Liver (tissue), 9 donors: ENCODE results near the gene UBASH3B. TPM values are rescaled to one million over a fixed set of nuclear protein-coding genes. Genes with fewer than 3 reads are reported as not detected.

Experiments used
- DNase-seq: peaks from one replicate; pipeline ENCODE4 v3.0.0-alpha.2; 2017; ENCODE audit warnings: low spot score
- H3K27ac ChIP-seq, 2 donors: one replicate each; pipeline ENCODE4 v1.7.0; 2013; ENCODE audit warnings: inconsistent platforms in 2 of 2, low read length in 2 of 2, control low read depth in 1 of 2, low read depth in 1 of 2, mild to moderate bottlenecking in 1 of 2
- H3K27me3 ChIP-seq, 4 donors: one replicate each; pipeline versions ENCODE4 v1.6.1 to v1.7.0; 2013; ENCODE audit warnings: low read length in 3 of 4, inconsistent platforms in 1 of 4, mild to moderate bottlenecking in 1 of 4, moderate library complexity in 1 of 4; ENCODE audit not compliant: control insufficient read depth in 4 of 4, insufficient read depth in 4 of 4
- H3K36me3 ChIP-seq, 4 donors: one replicate each; pipeline versions ENCODE4 v1.6.1 to v1.7.0; 2013; ENCODE audit warnings: low read length in 3 of 4, mild to moderate bottlenecking in 3 of 4, low read depth in 1 of 4, moderate library complexity in 1 of 4; ENCODE audit not compliant: control insufficient read depth in 4 of 4, insufficient read depth in 3 of 4
- H3K4me1 ChIP-seq, 4 donors: one replicate each; pipeline versions ENCODE4 v1.6.1 to v1.7.0; 2013; ENCODE audit warnings: low read length in 3 of 4, mild to moderate bottlenecking in 3 of 4, moderate library complexity in 1 of 4; ENCODE audit not compliant: control insufficient read depth in 4 of 4, insufficient read depth in 4 of 4
- H3K4me3 ChIP-seq, 3 donors: one replicate each; pipeline versions ENCODE4 v1.6.1 to v1.7.0; 2013; ENCODE audit warnings: low read length in 3 of 3, control low read depth in 1 of 3, low read depth in 1 of 3, mild to moderate bottlenecking in 1 of 3
- H3K9ac ChIP-seq, 2 donors: one replicate each; pipeline ENCODE4 v1.7.0; 2013; ENCODE audit warnings: low read length in 2 of 2, mild to moderate bottlenecking in 2 of 2, moderate library complexity in 2 of 2, control low read depth in 1 of 2, low read depth in 1 of 2
- H3K9me3 ChIP-seq, 4 donors: one replicate each; pipeline versions ENCODE4 v1.6.1 to v1.7.0; 2013; ENCODE audit warnings: low read length in 3 of 4; ENCODE audit not compliant: control insufficient read depth in 4 of 4
- ATF3 ChIP-seq: IDR thresholded peaks from 2 replicates; pipeline ENCODE4 v1.6.1; 2016; ENCODE audit warnings: antibody characterized with exemption
- EGR1 ChIP-seq, 2 donors: IDR thresholded peaks; 2 replicates each; pipeline ENCODE4 v1.6.1; 2016 to 2018; ENCODE audit warnings: antibody characterized with exemption in 2 of 2, low read depth in 2 of 2
- FOXA2 ChIP-seq: IDR thresholded peaks from 2 replicates; pipeline ENCODE4 v1.6.1; 2016; ENCODE audit warnings: antibody characterized with exemption
- GABPA ChIP-seq, 2 donors: IDR thresholded peaks in 1 of 2; conservative IDR thresholded peaks in 1 of 2; 2 replicates each; pipeline ENCODE4 v1.6.1; 2016; ENCODE audit warnings: antibody characterized with exemption in 2 of 2, mild to moderate bottlenecking in 1 of 2, moderate library complexity in 1 of 2
- HNF4A ChIP-seq, 2 donors: conservative IDR thresholded peaks; 2 replicates each; pipeline ENCODE4 v1.6.1; 2016; ENCODE audit warnings: antibody characterized with exemption in 2 of 2, mild to moderate bottlenecking in 2 of 2
- JUND ChIP-seq, 2 donors: IDR thresholded peaks; 2 replicates each; pipeline ENCODE4 v1.6.1; 2016; ENCODE audit warnings: antibody characterized with exemption in 2 of 2
- NR2F2 ChIP-seq: IDR thresholded peaks from 2 replicates; pipeline ENCODE4 v1.6.1; 2016; ENCODE audit warnings: antibody characterized with exemption
- RAD21 ChIP-seq, 2 donors: IDR thresholded peaks; 2 replicates each; pipeline ENCODE4 v1.6.1; 2016; ENCODE audit warnings: antibody characterized with exemption in 2 of 2, mild to moderate bottlenecking in 2 of 2
- RXRA ChIP-seq, 2 donors: IDR thresholded peaks; 2 replicates each; pipeline ENCODE4 v1.6.1; 2017 to 2018; ENCODE audit warnings: antibody characterized with exemption in 2 of 2, mild to moderate bottlenecking in 1 of 2
- SP1 ChIP-seq: IDR thresholded peaks from 2 replicates; pipeline ENCODE4 v1.6.1; 2018; ENCODE audit warnings: antibody characterized with exemption, mild to moderate bottlenecking
- TAF1 ChIP-seq: conservative IDR thresholded peaks from 2 replicates; pipeline ENCODE4 v1.6.1; 2016; ENCODE audit warnings: antibody characterized with exemption, mild to moderate bottlenecking
- YY1 ChIP-seq: IDR thresholded peaks from 2 replicates; pipeline ENCODE4 v1.6.1; 2016; ENCODE audit warnings: antibody characterized with exemption, mild to moderate bottlenecking
- ZBTB33 ChIP-seq: IDR thresholded peaks from 2 replicates; pipeline ENCODE4 v1.6.1; 2016; ENCODE audit warnings: antibody characterized with exemption
- WGBS: extraction: QIAGEN DNeasy Blood & Tissue Kit; methylation state at CpG from one replicate; pipeline ENCODE4 v1.1.7; 2013; 5-methylcytosine and 5-hydroxymethylcytosine counted together
- polyA plus RNA-seq, 2 donors: library from polyadenylated mRNA; stranded (reverse) in 1 of 2; unstranded in 1 of 2; fragments of 200-250 nt in 1 of 2; fragments of >200 nt in 1 of 2; fragmentation: Nextera tagmentation in 1 of 2; extraction: Ambion mirVana in 1 of 2; gene quantifications; one replicate each; pipeline versions ENCODE4 v1.2.1 to v1.2.3, GENCODE V29; 2013 to 2015
- total RNA-seq, 2 donors: library from RNA; depleted of rRNA; stranded (reverse); fragments of >200 nt; gene quantifications; one replicate each; pipeline ENCODE4 v1.2.3, GENCODE V29; 2014
- TF ChIP-seq, protein P1 (sequence below): IDR thresholded peaks from 2 replicates; pipeline ENCODE4 v1.6.1; 2016; ENCODE audit warnings: antibody characterized with exemption
- TF ChIP-seq, protein P2 (sequence below): IDR thresholded peaks from 2 replicates; pipeline ENCODE4 v1.6.1; 2016; ENCODE audit warnings: antibody characterized with exemption, mild to moderate bottlenecking
- donor health status: healthy.
- donor health status: healthy.
- donor health status: healthy.
- donor health status: healthy.
- donor health status: healthy.

UBASH3B gene
- total and polyA plus RNA-seq, 4 donors = 0.48 to 5.5 (median 2.5) TPM

- Histone ChIP-seq H3K9ac (no peak overlapping the region), H3K36me3 (no peaks in the 10 kb centered on the region), H3K27ac (no peak overlapping the region), H3K9me3 (no peaks in the 10 kb centered on the region), H3K27me3 (no peaks in the 10 kb centered on the region), H3K4me3 (no peak overlapping the region), H3K4me1 (no peaks in the 10 kb centered on the region)
- no peak for DNase-seq
- WGBS = 58% methylated on average over 2 of the region's 2 CpGs
- no peak for TF ChIP-seq TAF1
- no peak for TF ChIP-seq NR2F2
- TF ChIP-seq FOXA2 = no peak
- no peak for TF ChIP-seq RAD21 (IDR thresholded peaks at IDR 0.05)
- TF ChIP-seq SP1 = no peak
- no peak for TF ChIP-seq JUND (IDR thresholded peaks at IDR 0.05)
- no peak for TF ChIP-seq ATF3
- TF ChIP-seq, protein P1, sequence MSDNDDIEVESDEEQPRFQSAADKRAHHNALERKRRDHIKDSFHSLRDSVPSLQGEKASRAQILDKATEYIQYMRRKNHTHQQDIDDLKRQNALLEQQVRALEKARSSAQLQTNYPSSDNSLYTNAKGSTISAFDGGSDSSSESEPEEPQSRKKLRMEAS = no peak
Measured at GRCh38 chr11:122685041-122685440, 29.5 kb downstream of the UBASH3B start.

GRCh38 chr11:122686111-122686510 lies 30.6 kb downstream of the UBASH3B start:
- Histone ChIP-seq H3K27ac (no peak overlapping the region), H3K9ac (no peak overlapping the region), H3K36me3 (no peaks in the 10 kb centered on the region), H3K27me3 (no peaks in the 10 kb centered on the region), H3K4me3 (no peak overlapping the region), H3K4me1 (no peaks in the 10 kb centered on the region), H3K9me3 (no peaks in the 10 kb centered on the region)
- no peak for TF ChIP-seq YY1
- TF ChIP-seq HNF4A (conservative IDR thresholded peaks at IDR 0.05) = no peak
- TF ChIP-seq, protein P1 = no peak
- no peak for TF ChIP-seq ZBTB33
- TF ChIP-seq GABPA (IDR thresholded peaks at IDR 0.05 in 1 of 2, conservative IDR thresholded peaks at IDR 0.05 in 1 of 2) = no peak
- no peak for TF ChIP-seq ATF3
- TF ChIP-seq, protein P2, sequence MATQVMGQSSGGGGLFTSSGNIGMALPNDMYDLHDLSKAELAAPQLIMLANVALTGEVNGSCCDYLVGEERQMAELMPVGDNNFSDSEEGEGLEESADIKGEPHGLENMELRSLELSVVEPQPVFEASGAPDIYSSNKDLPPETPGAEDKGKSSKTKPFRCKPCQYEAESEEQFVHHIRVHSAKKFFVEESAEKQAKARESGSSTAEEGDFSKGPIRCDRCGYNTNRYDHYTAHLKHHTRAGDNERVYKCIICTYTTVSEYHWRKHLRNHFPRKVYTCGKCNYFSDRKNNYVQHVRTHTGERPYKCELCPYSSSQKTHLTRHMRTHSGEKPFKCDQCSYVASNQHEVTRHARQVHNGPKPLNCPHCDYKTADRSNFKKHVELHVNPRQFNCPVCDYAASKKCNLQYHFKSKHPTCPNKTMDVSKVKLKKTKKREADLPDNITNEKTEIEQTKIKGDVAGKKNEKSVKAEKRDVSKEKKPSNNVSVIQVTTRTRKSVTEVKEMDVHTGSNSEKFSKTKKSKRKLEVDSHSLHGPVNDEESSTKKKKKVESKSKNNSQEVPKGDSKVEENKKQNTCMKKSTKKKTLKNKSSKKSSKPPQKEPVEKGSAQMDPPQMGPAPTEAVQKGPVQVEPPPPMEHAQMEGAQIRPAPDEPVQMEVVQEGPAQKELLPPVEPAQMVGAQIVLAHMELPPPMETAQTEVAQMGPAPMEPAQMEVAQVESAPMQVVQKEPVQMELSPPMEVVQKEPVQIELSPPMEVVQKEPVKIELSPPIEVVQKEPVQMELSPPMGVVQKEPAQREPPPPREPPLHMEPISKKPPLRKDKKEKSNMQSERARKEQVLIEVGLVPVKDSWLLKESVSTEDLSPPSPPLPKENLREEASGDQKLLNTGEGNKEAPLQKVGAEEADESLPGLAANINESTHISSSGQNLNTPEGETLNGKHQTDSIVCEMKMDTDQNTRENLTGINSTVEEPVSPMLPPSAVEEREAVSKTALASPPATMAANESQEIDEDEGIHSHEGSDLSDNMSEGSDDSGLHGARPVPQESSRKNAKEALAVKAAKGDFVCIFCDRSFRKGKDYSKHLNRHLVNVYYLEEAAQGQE = no peak
- no peak for TF ChIP-seq RXRA (IDR thresholded peaks at IDR 0.05)
- no peak for TF ChIP-seq JUND (IDR thresholded peaks at IDR 0.05)
- TF ChIP-seq EGR1 (IDR thresholded peaks at IDR 0.05; ENCODE audit: low read depth in 2 of 2) = no peak
- no peak for TF ChIP-seq NR2F2
- TF ChIP-seq RAD21 (IDR thresholded peaks at IDR 0.05) = no peak
- TF ChIP-seq TAF1 = no peak
- DNase-seq = no peak
- 92% methylated on average over 8 of the region's 8 CpGs for WGBS
